K562 (cell line): ENCODE results near the gene METTL21C. TPM values are rescaled to one million over a fixed set of nuclear protein-coding genes. Genes with fewer than 3 reads are reported as not detected.

ENCODE experiments used
- CBX3 ChIP-seq, 2 experiments: IDR thresholded peaks; 1 replicate in 1 of 2; 2 replicates in 1 of 2; pipeline ENCODE4 v1.6.1; 2012; ENCODE audit warnings: inconsistent platforms in 2 of 2, low read length in 2 of 2, borderline replicate concordance in 1 of 2, control low read depth in 1 of 2
- ETS2 ChIP-seq: IDR thresholded peaks from 2 replicates; pipeline ENCODE4 v1.6.1; 2016; ENCODE audit warnings: borderline replicate concordance, missing genetic modification characterization, mild to moderate bottlenecking, moderate library complexity, missing compliant biosample characterization; ENCODE audit not compliant: poor library complexity, severe bottlenecking
- MED1 ChIP-seq: sonication (generic); formaldehyde crosslinking; IDR thresholded peaks from 2 replicates; pipeline ENCODE4 v1.8.1; 2023; ENCODE audit warnings: missing genetic modification reagents, borderline replicate concordance
- NEUROD1 ChIP-seq: fragments of 150-350 bp; IDR thresholded peaks from 2 replicates; pipeline ENCODE4 v1.6.1; 2014; ENCODE audit warnings: borderline replicate concordance, low read length, low read depth; ENCODE audit not compliant: partially characterized antibody
- NR1H2 ChIP-seq: sonication (generic); formaldehyde crosslinking; IDR thresholded peaks from 2 replicates; pipeline ENCODE4 v1.4.0; 2020; ENCODE audit warnings: mild to moderate bottlenecking, missing genetic modification reagents
- NR2C2 ChIP-seq, 2 experiments: fragments of 200-800 bp in 1 of 2; sonication (Bioruptor generic) in 1 of 2; sonication (generic) in 1 of 2; formaldehyde crosslinking in 1 of 2; IDR thresholded peaks; 2 replicates each; pipeline versions ENCODE4 v1.6.1 to v1.8.0; 2016 to 2022; ENCODE audit warnings: mild to moderate bottlenecking in 1 of 2, missing compliant biosample characterization in 1 of 2, missing genetic modification characterization in 1 of 2, missing genetic modification reagents in 1 of 2
- THAP7 ChIP-seq: fragments of 250-450 bp; sonication (Bioruptor Pico); IDR thresholded peaks from 2 replicates; pipeline ENCODE4 v1.5.0; 2021
- polyA plus RNA-seq, 8 experiments: library from polyadenylated mRNA; depleted of rRNA in 4 of 8; stranded (reverse) in 5 of 8; unstranded in 3 of 8; fragments of >200 nt; fragmentation: Nextera tagmentation in 2 of 8; fragmentation: Illumina TruSeq in 1 of 8; extraction: Ambion mirVana in 2 of 8; extraction: Trizol in 1 of 8; gene quantifications; 2 replicates each; pipeline versions ENCODE4 v1.2.1 to v1.2.3, GENCODE V29; 2011 to 2014; ENCODE audit warnings: inconsistent platforms in 1 of 8, missing spikeins in 1 of 8
- total RNA-seq, 7 experiments: library from RNA; depleted of rRNA in 6 of 7; stranded (reverse); fragments of >200 nt in 6 of 7; fragmentation: Illumina TruSeq in 2 of 7; extraction: Trizol in 2 of 7; gene quantifications; 2 replicates each; pipeline versions ENCODE4 v1.2.1 to v1.2.3, GENCODE V29; 2011 to 2021; ENCODE audit warnings: low replicate concordance in 1 of 7
- TF ChIP-seq, protein P1 (sequence below), 2 experiments: fragments of 150-350 bp in 1 of 2; IDR thresholded peaks; 2 replicates each; pipeline ENCODE4 v1.6.1; 2012 to 2016; ENCODE audit warnings: low read depth in 2 of 2, low read length in 2 of 2, mild to moderate bottlenecking in 1 of 2, moderate library complexity in 1 of 2

METTL21C gene
- total and polyA plus RNA-seq, 9 of the 15 experiments (the other 6 are each of a cell fraction or from before 2014, with no cell fraction given), result not detected

- TF ChIP-seq CBX3 (IDR thresholded peaks at IDR 0.05; ENCODE audit: borderline replicate concordance in 1 of 2, low read length in 2 of 2), result no peak
- TF ChIP-seq NEUROD1, result no peak
- TF ChIP-seq, protein P1, sequence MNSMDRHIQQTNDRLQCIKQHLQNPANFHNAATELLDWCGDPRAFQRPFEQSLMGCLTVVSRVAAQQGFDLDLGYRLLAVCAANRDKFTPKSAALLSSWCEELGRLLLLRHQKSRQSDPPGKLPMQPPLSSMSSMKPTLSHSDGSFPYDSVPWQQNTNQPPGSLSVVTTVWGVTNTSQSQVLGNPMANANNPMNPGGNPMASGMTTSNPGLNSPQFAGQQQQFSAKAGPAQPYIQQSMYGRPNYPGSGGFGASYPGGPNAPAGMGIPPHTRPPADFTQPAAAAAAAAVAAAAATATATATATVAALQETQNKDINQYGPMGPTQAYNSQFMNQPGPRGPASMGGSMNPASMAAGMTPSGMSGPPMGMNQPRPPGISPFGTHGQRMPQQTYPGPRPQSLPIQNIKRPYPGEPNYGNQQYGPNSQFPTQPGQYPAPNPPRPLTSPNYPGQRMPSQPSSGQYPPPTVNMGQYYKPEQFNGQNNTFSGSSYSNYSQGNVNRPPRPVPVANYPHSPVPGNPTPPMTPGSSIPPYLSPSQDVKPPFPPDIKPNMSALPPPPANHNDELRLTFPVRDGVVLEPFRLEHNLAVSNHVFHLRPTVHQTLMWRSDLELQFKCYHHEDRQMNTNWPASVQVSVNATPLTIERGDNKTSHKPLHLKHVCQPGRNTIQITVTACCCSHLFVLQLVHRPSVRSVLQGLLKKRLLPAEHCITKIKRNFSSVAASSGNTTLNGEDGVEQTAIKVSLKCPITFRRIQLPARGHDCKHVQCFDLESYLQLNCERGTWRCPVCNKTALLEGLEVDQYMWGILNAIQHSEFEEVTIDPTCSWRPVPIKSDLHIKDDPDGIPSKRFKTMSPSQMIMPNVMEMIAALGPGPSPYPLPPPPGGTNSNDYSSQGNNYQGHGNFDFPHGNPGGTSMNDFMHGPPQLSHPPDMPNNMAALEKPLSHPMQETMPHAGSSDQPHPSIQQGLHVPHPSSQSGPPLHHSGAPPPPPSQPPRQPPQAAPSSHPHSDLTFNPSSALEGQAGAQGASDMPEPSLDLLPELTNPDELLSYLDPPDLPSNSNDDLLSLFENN (IDR thresholded peaks at IDR 0.05; ENCODE audit: low read depth in 2 of 2, low read length in 2 of 2), result no peak
- no peak for TF ChIP-seq ETS2 (tag)
- no peak for TF ChIP-seq NR2C2 (CRISPR knock-in tag; IDR thresholded peaks at IDR 0.05)
- no peak for TF ChIP-seq NR2C2 (tag; IDR thresholded peaks at IDR 0.05)
- no peak for TF ChIP-seq MED1 (CRISPR knock-in tag)
- no peak for TF ChIP-seq THAP7 (CRISPR knock-in tag)
- no peak for TF ChIP-seq NR1H2 (CRISPR knock-in tag)
These were observed 14.7 kb upstream of the METTL21C start (continued) for GRCh38 chr13:102709536-102709935.
